Fibroblast of lung (primary cell): ENCODE measurements around the gene SRRM3.

ENCODE experiments used
- EZH2 ChIP-seq: IDR thresholded peaks from 2 replicates; pipeline ENCODE4 v1.5.1; 2012; ENCODE audit warnings: low read length, control low read depth, mild to moderate bottlenecking; ENCODE audit errors: missing control alignments
- TF ChIP-seq, protein P1 (sequence below), 2 donors: IDR thresholded peaks in 1 of 2; conservative IDR thresholded peaks in 1 of 2; 1 replicate in 1 of 2; 2 replicates in 1 of 2; pipeline ENCODE4 v1.5.1; 2011 to 2012; ENCODE audit warnings: low read length in 2 of 2, control low read depth in 1 of 2, inconsistent platforms in 1 of 2, low read depth in 1 of 2, mild to moderate bottlenecking in 1 of 2

DNA sequence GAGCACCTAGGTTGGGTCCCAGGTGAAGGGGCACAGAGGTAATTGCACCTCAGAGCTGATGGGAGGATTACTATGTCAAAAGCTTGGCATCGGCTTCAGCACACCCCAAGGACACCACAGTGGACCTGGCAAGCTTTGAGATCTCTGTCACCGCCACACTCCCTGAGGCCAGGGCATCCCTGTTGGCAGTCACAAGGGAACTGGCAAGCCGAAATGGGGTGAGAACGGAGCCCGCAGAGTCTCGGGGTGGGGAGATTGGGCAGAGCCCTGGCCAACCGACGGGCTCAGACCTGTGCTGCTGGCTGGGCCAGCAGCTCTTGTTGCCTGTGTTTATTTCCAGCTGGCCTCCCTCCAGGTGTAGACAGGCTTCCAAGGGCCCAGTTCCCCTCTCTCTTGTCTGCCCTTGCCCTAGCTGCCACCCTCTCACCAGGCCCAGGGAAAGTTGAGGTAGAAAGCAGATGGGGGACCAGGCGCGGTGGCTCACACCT, 103.2 kb downstream of the SRRM3 start:
- TF ChIP-seq, protein P1, sequence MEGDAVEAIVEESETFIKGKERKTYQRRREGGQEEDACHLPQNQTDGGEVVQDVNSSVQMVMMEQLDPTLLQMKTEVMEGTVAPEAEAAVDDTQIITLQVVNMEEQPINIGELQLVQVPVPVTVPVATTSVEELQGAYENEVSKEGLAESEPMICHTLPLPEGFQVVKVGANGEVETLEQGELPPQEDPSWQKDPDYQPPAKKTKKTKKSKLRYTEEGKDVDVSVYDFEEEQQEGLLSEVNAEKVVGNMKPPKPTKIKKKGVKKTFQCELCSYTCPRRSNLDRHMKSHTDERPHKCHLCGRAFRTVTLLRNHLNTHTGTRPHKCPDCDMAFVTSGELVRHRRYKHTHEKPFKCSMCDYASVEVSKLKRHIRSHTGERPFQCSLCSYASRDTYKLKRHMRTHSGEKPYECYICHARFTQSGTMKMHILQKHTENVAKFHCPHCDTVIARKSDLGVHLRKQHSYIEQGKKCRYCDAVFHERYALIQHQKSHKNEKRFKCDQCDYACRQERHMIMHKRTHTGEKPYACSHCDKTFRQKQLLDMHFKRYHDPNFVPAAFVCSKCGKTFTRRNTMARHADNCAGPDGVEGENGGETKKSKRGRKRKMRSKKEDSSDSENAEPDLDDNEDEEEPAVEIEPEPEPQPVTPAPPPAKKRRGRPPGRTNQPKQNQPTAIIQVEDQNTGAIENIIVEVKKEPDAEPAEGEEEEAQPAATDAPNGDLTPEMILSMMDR (conservative IDR thresholded peaks at IDR 0.05 in 1 of 2, IDR thresholded peaks at IDR 0.05 in 1 of 2; ENCODE audit: low read depth in 1 of 2, low read length in 2 of 2) = no peak
- TF ChIP-seq EZH2 = no peak
